Transverse colon (tissue), 4 donors: Measurements from ENCODE around the gene SMG1.
"Not testable (repeated sequence)": the region's sequence is repeated elsewhere in the genome, so short reads cannot be mapped to it uniquely, and the experiment has no call there.

ENCODE experiments used
- CTCF ChIP-seq, 5 experiments: fragments of 200-600 bp in 3 of 5; fragments of 450-650 bp in 2 of 5; sonication (generic) in 3 of 5; IDR thresholded peaks; 1 replicate in 2 of 5; 2 replicates in 3 of 5; pipeline ENCODE4 v1.5.1; 2016 to 2017; ENCODE audit warnings: antibody characterized with exemption in 5 of 5, inconsistent platforms in 3 of 5, mild to moderate bottlenecking in 2 of 5, moderate library complexity in 1 of 5
- EP300 ChIP-seq: sonication (generic); formaldehyde crosslinking; IDR thresholded peaks from one replicate; pipeline ENCODE4 v1.6.1; 2017; ENCODE audit warnings: antibody characterized with exemption, low read depth
- POLR2AphosphoS5 ChIP-seq, 3 donors: sonication (generic); formaldehyde crosslinking; IDR thresholded peaks; one replicate each; pipeline ENCODE4 v1.6.1; 2016; ENCODE audit warnings: antibody characterized with exemption in 3 of 3

- TF ChIP-seq POLR2AphosphoS5 (IDR thresholded peaks at IDR 0.05); EP300; CTCF (IDR thresholded peaks at IDR 0.05): not testable (repeated sequence)
Measured at GRCh38 chr16:18923935-18924334, 2.3 kb downstream of the SMG1 start.
